Keratinocyte (primary cell): ENCODE results near the gene SH3D19.

Experiments
- EZH2 ChIP-seq: IDR thresholded peaks from one replicate; pipeline ENCODE4 v1.6.1; 2012; ENCODE audit warnings: inconsistent platforms, mild to moderate bottlenecking, low read length, moderate library complexity
- TF ChIP-seq, protein P1 (sequence below), 3 experiments: IDR thresholded peaks in 1 of 3; conservative IDR thresholded peaks in 1 of 3; optimal IDR thresholded peaks in 1 of 3; 2 replicates in 2 of 3; 3 replicates in 1 of 3; pipeline versions ENCODE3 to v1.5.1; 2011; ENCODE audit warnings: low read length in 3 of 3, mild to moderate bottlenecking in 3 of 3, moderate library complexity in 2 of 3, control low read depth in 1 of 3, inconsistent platforms in 1 of 3; ENCODE audit not compliant: insufficient read depth in 2 of 3; ENCODE audit errors: extremely low read depth in 1 of 3

DNA sequence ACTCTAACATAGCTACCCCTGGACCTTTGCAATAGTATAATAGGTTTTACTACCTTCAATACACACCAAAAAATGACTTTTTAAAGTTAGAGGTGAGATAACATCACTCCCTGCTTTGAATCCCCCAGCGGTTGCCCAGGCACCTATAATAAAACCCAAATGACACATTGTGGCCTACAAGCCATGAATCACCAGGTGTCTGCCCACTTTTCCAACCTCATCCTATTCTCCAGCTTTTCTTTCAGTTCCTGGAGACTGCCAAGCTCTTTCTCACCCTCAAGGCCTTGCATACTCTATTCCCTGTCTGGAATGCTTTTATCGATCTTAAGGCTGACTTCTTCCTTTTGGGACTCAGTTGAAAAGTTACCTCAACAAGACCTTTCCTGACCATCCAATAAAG is 64.9 kb downstream of the SH3D19 start:
- TF ChIP-seq, protein P1, sequence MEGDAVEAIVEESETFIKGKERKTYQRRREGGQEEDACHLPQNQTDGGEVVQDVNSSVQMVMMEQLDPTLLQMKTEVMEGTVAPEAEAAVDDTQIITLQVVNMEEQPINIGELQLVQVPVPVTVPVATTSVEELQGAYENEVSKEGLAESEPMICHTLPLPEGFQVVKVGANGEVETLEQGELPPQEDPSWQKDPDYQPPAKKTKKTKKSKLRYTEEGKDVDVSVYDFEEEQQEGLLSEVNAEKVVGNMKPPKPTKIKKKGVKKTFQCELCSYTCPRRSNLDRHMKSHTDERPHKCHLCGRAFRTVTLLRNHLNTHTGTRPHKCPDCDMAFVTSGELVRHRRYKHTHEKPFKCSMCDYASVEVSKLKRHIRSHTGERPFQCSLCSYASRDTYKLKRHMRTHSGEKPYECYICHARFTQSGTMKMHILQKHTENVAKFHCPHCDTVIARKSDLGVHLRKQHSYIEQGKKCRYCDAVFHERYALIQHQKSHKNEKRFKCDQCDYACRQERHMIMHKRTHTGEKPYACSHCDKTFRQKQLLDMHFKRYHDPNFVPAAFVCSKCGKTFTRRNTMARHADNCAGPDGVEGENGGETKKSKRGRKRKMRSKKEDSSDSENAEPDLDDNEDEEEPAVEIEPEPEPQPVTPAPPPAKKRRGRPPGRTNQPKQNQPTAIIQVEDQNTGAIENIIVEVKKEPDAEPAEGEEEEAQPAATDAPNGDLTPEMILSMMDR (optimal IDR thresholded peaks at IDR 0.05 in 1 of 3, IDR thresholded peaks at IDR 0.05 in 1 of 3, conservative IDR thresholded peaks at IDR 0.05 in 1 of 3; ENCODE audit: extremely low read depth in 1 of 3, insufficient read depth in 2 of 3, low read length in 3 of 3): no peak
- no peak for TF ChIP-seq EZH2
